GM18505 (cell line): ENCODE results near the gene MADD.

Source experiments
- ATAC-seq: cut with Tn5 transposase; IDR thresholded peaks from one replicate; pipeline ENCODE4 v1.9.1; 2021; ENCODE audit not compliant: unreplicated experiment
- POLR2A ChIP-seq: IDR thresholded peaks from 4 replicates; pipeline ENCODE4 v1.6.1; 2011; ENCODE audit warnings: borderline replicate concordance; ENCODE audit not compliant: insufficient read depth, insufficient read length; ENCODE audit errors: extremely low read depth

The MADD gene

DNA sequence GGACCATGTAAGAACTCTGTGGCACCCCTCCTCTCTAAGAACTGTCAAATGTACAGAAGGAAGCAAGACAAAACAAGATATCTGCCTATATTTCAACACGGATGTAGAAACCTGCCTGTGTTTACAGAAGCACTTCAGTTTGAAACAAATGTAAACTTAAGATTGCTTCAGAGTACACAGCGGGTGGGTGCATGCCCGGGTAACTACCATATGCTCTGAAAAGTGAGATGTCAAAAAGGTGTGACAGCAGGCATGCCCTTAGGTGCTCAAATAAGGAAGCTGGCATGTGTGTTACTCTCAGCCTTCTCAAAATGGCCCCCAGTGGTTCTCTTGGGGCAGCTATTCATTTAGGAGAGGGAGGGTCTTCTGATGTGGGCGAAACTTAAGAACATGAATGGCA lies 26.5 kb upstream of the MADD start:
- no peak for ATAC-seq
- TF ChIP-seq POLR2A, result no peak

DNA sequence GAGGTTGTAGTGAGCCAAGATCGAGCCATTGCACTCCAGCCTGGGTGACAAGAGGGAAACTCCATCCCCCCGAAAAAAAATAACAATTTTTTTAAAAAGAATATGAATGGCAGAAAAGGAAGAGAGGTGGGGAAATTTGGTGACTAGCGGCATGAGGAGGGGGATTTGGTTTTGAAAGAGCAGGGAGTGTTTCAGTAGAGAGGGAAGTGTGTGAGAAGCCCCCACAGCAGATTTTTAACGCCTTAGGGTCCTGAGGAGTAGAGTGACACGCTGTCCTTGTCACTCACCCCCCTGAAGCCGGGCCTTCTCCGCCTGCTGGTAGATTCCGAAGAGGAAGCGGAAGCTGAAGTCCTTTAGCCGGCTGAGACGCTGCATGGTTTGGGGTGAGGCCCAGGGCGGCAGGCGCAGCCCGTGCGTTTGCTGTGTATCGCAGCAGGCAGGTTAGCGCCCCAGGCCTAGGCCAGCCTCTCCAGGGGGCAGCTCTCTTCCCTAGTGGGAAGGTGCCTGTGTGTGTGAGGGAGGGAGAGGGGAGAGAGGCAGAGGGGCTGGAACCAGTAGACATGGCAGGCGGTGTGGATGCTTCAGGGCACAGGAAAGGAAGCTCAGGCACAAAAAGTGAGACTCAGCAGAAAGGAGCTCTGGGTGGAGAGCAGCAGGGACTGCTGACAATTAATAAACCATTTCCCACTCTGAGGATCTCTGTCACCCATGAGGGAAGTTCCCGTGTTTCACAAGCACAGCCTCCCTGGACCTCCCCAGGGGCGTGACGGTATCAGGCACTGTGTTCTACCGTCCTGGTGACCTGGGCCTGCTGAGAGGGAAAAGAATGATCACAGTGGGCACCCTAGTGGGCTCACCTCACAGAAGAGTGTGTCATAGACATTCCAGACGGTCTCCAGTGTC lies 25.2 kb upstream of the MADD start:
- ATAC-seq, result no peak
- TF ChIP-seq POLR2A, result no peak

DNA sequence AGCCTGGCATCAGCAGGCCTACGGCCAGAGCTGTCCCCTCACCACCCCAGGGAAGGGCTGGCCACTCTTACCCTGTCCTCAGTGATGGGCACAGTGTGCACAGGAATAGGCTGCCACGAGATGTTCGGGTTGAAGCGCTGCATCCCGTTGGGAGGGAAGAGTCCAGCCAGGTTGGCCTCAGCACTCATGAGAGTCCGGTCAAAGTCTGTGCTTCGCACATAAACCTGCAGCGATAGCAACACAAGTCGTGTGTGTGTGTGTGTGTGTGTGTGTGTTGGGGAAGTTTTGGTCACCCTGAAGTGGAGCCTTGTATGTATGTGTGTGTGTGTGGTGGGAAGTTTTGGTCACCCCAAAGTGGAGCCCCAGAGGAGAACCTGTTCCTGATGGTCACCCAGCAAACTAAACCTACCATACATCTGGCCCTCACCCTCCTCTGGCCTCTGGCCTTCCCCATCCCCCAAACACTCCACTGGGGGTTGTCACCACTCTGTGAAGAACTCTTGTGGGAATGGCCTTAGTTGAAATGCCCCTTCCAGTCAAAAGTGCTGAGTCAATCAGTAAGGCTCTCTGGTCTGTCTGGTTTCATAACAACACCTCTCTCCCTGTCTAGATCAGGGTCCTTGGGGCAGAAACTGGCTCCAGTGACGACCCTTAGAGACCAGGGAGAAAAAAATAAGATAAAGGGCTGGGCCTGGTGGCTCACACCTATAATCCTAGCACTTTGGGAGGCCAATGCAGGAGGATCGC lies 24.1 kb upstream of the MADD start:
- no peak for TF ChIP-seq POLR2A
- ATAC-seq, result no peak

DNA sequence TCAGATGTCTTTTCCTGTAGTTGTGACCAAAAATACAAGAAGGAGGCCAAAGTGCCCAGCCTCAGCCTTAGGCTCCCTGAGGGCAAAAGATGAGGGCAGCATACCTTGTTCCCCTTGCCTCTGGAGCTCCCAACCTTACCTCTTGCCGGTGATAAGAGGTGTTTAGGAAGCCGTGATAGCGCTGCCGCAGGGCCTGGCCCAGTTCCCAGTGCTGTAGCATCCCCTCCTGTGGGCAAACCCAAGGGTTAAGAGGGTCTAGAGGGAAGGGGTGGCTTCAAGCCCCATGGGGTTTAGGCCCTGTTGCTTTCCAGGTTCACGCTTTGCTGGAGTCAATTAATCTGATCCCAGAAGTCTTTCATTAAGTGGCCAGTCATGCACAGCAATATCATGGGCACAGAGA lies 22.4 kb upstream of the MADD start:
- TF ChIP-seq POLR2A, result no peak
- ATAC-seq, result no peak

DNA sequence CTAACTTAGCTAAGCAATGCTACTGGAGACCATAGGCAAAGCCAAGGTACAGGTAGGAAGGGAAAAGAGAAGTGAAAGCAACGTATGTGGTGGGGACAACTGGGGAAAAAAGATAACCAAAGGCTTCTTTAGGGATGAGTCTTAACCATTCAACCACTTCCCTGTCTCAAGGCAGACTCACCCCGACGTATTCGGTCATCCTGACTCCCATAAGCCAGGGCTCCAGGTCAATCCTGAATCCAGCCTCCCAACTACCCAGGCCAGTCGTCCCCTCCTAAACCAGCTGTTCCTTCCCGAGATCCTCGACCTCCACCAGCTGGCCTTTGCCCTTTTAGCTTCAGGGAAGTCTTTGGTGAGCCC lies 21.6 kb upstream of the MADD start:
- no peak for TF ChIP-seq POLR2A
- peak; percentile 26 for ATAC-seq

DNA sequence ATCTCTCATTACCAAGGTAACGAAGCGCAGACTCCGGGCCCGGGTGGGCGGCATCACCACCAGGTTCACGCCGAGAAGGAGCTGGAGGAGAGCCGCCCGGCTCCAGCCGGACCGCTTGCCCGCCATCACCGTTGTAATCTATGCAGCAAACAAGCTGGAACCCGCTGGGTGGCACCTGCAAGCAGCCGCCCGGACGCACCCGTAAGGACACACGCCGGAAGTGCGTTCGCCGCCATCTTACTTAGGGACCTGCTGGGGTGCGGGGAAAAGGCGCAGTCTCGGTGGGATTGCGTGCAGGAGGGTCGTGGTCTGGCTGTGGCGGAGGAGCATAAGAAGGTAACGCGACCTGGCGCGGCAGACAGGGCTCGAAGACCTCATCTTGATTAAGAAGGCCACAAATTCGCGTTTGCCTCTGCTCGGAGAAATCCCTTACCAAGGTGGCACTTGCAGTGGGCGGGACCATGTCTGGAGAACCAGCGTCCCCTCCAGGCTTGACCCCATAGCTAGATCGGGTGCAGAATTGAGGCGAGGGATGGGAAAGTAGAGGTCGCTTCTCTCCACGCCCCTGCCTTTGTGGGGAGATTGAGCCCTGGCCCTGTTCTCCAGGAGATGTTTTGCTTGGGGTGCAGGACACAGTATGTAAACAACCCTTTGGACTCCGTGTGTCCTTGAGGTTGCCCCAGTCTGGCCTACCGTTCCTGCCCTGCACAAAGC lies 21.1 kb upstream of the MADD start, which contains the start of gene ACP2:
Gene ACP2, minus strand, starts transcription at position 151 of the 714 bp plus-strand sequence. Its CDS starts 25 bp downstream, at position 126.
- peak; percentile 90 for ATAC-seq
- TF ChIP-seq POLR2A, result peak; percentile 87

DNA sequence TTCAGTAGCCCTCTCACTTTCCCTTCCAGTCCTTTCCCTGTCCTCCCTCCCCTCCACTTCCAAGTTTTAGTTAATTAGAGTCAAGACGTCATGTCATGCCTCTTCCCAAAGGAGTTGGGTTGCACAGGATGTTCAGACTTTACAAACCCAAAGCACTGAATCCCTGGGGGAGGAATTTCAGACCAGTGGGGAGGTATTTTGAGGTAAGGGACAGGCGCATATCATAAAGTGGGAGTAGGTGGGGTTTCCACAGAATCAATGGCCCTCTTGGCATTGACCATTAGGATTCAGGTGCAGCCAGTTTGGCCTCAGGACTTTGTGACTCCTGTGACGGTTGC lies 20.6 kb upstream of the MADD start:
- ATAC-seq, result no peak
- no peak for TF ChIP-seq POLR2A

DNA sequence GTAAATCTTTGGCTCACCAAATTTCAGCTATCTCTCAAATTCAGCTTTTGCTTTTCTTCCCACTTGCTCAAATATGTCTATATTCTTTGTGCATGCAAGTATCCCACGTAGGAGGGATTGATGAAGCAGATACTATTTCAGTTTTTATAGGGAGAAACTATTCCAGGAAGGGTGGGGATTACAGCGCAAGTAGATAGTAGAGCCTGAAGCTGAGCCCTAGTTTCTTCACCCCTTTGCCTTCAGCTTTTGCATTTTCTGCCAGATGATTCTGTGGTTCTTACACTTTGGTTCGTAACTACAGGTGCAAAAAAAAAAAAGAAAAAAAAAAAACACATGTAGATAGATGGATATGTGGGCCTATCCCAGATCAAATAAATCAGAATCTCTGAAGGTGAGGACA lies 18.2 kb upstream of the MADD start:
- no peak for ATAC-seq
- TF ChIP-seq POLR2A, result no peak

DNA sequence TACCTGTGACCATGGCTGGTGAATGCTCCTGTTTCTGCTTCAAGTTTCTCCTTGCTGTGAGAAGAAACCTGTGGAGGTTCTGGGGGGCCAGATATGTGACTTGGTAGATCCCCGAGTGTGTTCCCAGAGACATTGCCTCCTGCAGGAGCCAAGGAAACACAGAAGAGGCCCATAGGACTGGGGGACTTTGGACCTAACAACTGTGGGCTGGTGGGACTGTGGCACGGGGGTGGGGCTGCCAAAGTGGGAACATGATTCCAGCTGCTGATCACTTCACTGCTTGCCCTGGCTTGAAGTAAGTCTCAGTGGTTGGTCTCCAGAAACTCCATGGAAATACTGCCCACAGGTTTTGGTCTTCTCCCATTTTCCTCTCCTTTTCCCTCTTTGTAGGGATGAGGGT lies 16.3 kb upstream of the MADD start:
- ATAC-seq, result no peak

DNA sequence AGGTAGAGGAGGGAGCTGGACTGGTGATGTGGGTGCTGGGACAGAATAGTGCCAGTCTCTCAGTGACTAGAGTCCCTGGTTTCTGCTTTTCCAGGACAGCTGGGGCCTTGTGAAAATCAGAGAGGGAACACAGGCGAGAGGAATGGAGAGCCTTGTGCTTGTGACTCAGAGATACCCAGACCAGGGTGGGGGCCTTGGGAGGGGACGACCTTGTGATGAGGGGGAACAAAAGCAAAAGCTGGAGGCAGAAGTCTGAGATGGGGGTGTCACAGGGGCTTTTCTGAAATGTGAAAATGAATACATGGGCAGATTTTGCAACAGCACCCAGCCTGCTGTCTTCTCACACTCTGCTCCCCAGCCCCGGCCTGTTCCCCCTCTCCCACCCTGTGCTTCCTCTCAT lies 15.5 kb upstream of the MADD start:
- no peak for ATAC-seq
- TF ChIP-seq POLR2A, result no peak

More for the DNA sequence above, 16.3 kb upstream of the MADD start:
- TF ChIP-seq POLR2A, result no peak

DNA sequence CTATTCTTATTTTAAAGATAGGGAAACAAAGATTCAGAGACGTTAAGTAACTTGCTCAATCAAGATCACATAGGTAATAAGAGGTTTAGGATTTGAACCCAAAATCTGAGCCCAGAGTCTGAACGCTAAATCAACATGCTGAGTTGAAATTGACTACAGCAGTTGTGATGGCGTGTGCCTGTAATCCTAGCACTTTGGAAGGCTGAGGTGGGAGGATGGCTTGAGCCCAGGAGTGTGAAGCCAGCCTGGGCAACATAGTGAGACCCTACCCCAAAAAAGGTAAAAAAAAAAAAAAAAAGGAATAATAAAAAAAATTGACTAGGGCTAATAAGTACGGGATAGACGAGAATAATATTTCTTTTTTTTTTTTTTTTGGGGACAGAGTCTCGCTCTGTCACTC lies 13.6 kb upstream of the MADD start:
- no peak for TF ChIP-seq POLR2A
- no peak for ATAC-seq

DNA sequence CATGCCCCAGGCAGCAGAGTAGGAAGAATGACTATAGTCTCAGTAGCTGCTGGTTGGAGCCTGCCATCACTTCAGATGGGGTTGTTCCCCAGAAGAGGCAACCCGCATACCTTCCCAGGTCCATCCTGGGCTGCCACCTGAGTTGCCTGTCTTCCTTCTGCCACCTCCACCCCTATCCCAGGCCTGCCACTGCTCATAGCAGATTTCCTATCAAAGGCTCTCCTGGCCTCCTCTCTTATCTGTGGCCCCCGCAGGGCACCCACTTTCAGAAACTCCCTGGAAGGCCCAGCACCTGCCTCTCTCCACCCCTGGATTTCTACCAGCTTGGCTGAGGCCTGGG lies 12.8 kb upstream of the MADD start:
- no peak for TF ChIP-seq POLR2A
- ATAC-seq, result no peak

DNA sequence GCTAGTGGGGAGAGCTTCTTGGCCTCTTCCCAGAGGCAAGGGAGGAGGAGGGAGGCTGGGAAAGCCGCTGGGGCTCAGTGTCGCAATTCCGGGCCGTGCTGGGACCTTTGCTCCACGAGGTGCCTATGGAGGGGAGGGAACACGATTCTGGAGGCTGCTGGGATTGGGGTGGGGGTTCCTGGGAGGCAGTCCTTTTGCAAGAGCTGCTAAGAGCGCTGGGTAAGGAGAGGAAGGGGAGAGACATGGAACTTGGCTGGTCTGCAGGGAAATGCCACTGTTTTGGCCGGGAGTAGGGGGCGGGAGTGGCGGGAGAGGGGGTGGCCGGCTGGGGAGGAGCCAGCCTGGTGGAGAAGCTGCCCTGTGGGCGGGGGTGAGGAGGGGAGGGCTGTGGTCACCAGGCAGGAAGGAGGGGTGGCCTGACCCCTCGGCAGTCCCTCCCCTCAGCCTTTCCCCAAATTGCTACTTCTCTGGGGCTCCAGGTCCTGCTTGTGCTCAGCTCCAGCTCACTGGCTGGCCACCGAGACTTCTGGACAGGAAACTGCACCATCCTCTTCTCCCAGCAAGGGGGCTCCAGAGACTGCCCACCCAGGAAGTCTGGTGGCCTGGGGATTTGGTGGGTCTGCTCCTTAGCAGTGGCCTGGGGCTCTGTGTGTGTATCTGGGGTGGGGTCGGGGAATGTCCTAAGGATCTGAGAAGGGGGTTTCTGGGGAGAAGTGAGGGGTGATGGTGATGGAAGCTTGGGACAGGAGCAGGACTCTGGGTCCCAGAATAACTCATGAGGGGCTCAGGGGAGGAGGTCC lies 12.2 kb upstream of the MADD start, which contains the start of gene NR1H3:
Gene NR1H3, plus strand, starts transcription at position 480 of the 800 bp plus-strand sequence. CDS start 1,221 bp downstream, outside the sequence.
- no peak for TF ChIP-seq POLR2A
- no peak for ATAC-seq
